Activated T-helper 1 cell treated with anti-CD3 and anti-CD28 coated beads, Interleukin-12 subunit alpha, Interleukin-12 subunit beta, Interleukin-2, Interleukin-4 antibody, amounts not matched to agents 30 ng/mL and 10 ng/mL and 1 ng/mL, durations not matched to agents 14 hours and 24 hours and 36 hours (primary cell): ENCODE measurements around the gene EPSTI1. TPM values are rescaled to one million over a fixed set of nuclear protein-coding genes. Genes with fewer than 3 reads are reported as not detected.

Experiments used
- DNase-seq: peaks from one replicate; pipeline ENCODE4 v3.0.0; 2021; ENCODE audit warnings: low spot score
- H3K27ac Mint-ChIP-seq: one replicate; pipeline ENCODE4 v1.8.0; 2021; ENCODE audit warnings: mild to moderate bottlenecking, mixed read lengths
- H3K27me3 Mint-ChIP-seq: one replicate; pipeline ENCODE4 v1.8.0; 2022; ENCODE audit warnings: mild to moderate bottlenecking, moderate library complexity, mixed read lengths; ENCODE audit not compliant: insufficient read depth
- H3K36me3 Mint-ChIP-seq: one replicate; pipeline ENCODE4 v1.8.0; 2021; ENCODE audit warnings: low read depth, mixed read lengths
- H3K4me1 Mint-ChIP-seq: one replicate; pipeline ENCODE4 v1.8.0; 2021; ENCODE audit warnings: low read depth, mixed read lengths
- H3K4me3 Mint-ChIP-seq: one replicate; pipeline ENCODE4 v1.8.0; 2021; ENCODE audit warnings: mild to moderate bottlenecking, moderate library complexity, mixed read lengths
- H3K9me3 Mint-ChIP-seq: one replicate; pipeline ENCODE4 v1.8.0; 2021; ENCODE audit warnings: mixed read lengths
- intact Hi-C: fragments of 100-400 bp; cut with micrococcal nuclease; formaldehyde crosslinking; loops from one replicate; pipeline ENCODE4 v1.15.1; 2024
- total RNA-seq: library from RNA; stranded (reverse); gene quantifications from 2 replicates; pipeline ENCODE4 v1.2.3, GENCODE V29; 2022

EPSTI1 gene
- total RNA-seq, 1 donor from 2014 or later, result 19.3 TPM

GRCh38 chr13:43021926-43022670, 30.1 kb upstream of the EPSTI1 start:
- no peak overlapping the region for H3K4me3 Mint-ChIP-seq
- intact Hi-C loops, result loop anchor here (10.0 kb wide), 1 partner anchor 527 kb away; no protein-coding TSS in a partner anchor
- H3K4me1 Mint-ChIP-seq, result peaks cover 23% of the 10 kb centered on the region
- peaks cover 4% of the 10 kb centered on the region for H3K36me3 Mint-ChIP-seq
- no peak for DNase-seq
- H3K9me3 Mint-ChIP-seq, result no peaks in the 10 kb centered on the region
- H3K27ac Mint-ChIP-seq, result no peak overlapping the region
- no peaks in the 10 kb centered on the region for H3K27me3 Mint-ChIP-seq

GRCh38 chr13:43020794-43021193, 28.8 kb upstream of the EPSTI1 start:
- H3K9me3 Mint-ChIP-seq, result no peaks in the 10 kb centered on the region
- intact Hi-C loops, result loop anchor here (10.0 kb wide), 1 partner anchor 526 kb away; no protein-coding TSS in a partner anchor

GRCh38 chr13:43019811-43020210, 27.8 kb upstream of the EPSTI1 start:
- Mint-ChIP-seq H3K4me1 (peaks cover 15% of the 10 kb centered on the region), H3K4me3 (no peak overlapping the region), H3K36me3 (peaks cover 4% of the 10 kb centered on the region), H3K27ac (no peak overlapping the region), H3K9me3 (no peaks in the 10 kb centered on the region), H3K27me3 (peaks cover 2% of the 10 kb centered on the region)
- intact Hi-C loops, result loop anchor here (10.0 kb wide), 1 partner anchor 525 kb away; no protein-coding TSS in a partner anchor
- no peak for DNase-seq

More at GRCh38 chr13:43020794-43021193, 28.8 kb upstream of the EPSTI1 start:
- no peak overlapping the region for H3K4me3 Mint-ChIP-seq
- peaks cover 4% of the 10 kb centered on the region for H3K36me3 Mint-ChIP-seq
- H3K27me3 Mint-ChIP-seq, result no peaks in the 10 kb centered on the region
- DNase-seq, result no peak
- no peak overlapping the region for H3K27ac Mint-ChIP-seq
- peaks cover 22% of the 10 kb centered on the region for H3K4me1 Mint-ChIP-seq

- intact Hi-C loops, result no loop called here
- Mint-ChIP-seq H3K36me3 (no peaks in the 10 kb centered on the region), H3K4me1 (no peaks in the 10 kb centered on the region), H3K4me3 (no peak overlapping the region), H3K27me3 (peaks cover 2% of the 10 kb centered on the region), H3K27ac (no peak overlapping the region), H3K9me3 (no peaks in the 10 kb centered on the region)
- no peak for DNase-seq
These were observed 24.2 kb upstream of the EPSTI1 start for GRCh38 chr13:43016226-43016625.

GRCh38 chr13:43014162-43014561, 22.1 kb upstream of the EPSTI1 start:
- intact Hi-C loops, result no loop called here
- Mint-ChIP-seq H3K4me3 (no peak overlapping the region), H3K9me3 (no peaks in the 10 kb centered on the region), H3K36me3 (no peaks in the 10 kb centered on the region), H3K27ac (no peak overlapping the region), H3K27me3 (peaks cover 2% of the 10 kb centered on the region), H3K4me1 (no peaks in the 10 kb centered on the region)
- DNase-seq, result no peak

GRCh38 chr13:43009506-43009905, 17.5 kb upstream of the EPSTI1 start:
- intact Hi-C loops, result no loop called here
- no peaks in the 10 kb centered on the region for H3K36me3 Mint-ChIP-seq
- no peak overlapping the region for H3K4me3 Mint-ChIP-seq
- H3K27ac Mint-ChIP-seq, result no peak overlapping the region
- peaks cover 8% of the 10 kb centered on the region for H3K27me3 Mint-ChIP-seq
- H3K4me1 Mint-ChIP-seq, result no peaks in the 10 kb centered on the region
- DNase-seq, result no peak
- no peaks in the 10 kb centered on the region for H3K9me3 Mint-ChIP-seq

- intact Hi-C loops, result no loop called here
- H3K27ac Mint-ChIP-seq, result no peak overlapping the region
- no peaks in the 10 kb centered on the region for H3K36me3 Mint-ChIP-seq
- peaks cover 8% of the 10 kb centered on the region for H3K27me3 Mint-ChIP-seq
- DNase-seq, result no peak
- no peaks in the 10 kb centered on the region for H3K4me1 Mint-ChIP-seq
- no peak overlapping the region for H3K4me3 Mint-ChIP-seq
- H3K9me3 Mint-ChIP-seq, result no peaks in the 10 kb centered on the region
These were observed 16.6 kb upstream of the EPSTI1 start for GRCh38 chr13:43008596-43008995.

GRCh38 chr13:43006893-43007631, 15.0 kb upstream of the EPSTI1 start:
- H3K4me1 Mint-ChIP-seq, result peaks cover under 1% of the 10 kb centered on the region
- peaks cover 2% of the 10 kb centered on the region for H3K36me3 Mint-ChIP-seq
- peaks cover 8% of the 10 kb centered on the region for H3K27me3 Mint-ChIP-seq
- intact Hi-C loops, result no loop called here
- H3K9me3 Mint-ChIP-seq, result peaks cover 6% of the 10 kb centered on the region
- no peak overlapping the region for H3K4me3 Mint-ChIP-seq
- no peak for DNase-seq
- H3K27ac Mint-ChIP-seq, result no peak overlapping the region

GRCh38 chr13:43005460-43006236, 13.6 kb upstream of the EPSTI1 start:
- no peak for DNase-seq
- Mint-ChIP-seq H3K4me3 (no peak overlapping the region), H3K27ac (no peak overlapping the region), H3K27me3 (peaks cover 8% of the 10 kb centered on the region), H3K9me3 (peaks cover 12% of the 10 kb centered on the region), H3K36me3 (peaks cover 2% of the 10 kb centered on the region), H3K4me1 (peaks cover 14% of the 10 kb centered on the region)
- intact Hi-C loops, result no loop called here

- H3K27me3 Mint-ChIP-seq, result peaks cover 8% of the 10 kb centered on the region
- H3K36me3 Mint-ChIP-seq, result peaks cover 2% of the 10 kb centered on the region
- peaks cover 12% of the 10 kb centered on the region for H3K9me3 Mint-ChIP-seq
- DNase-seq, result no peak
- no peak overlapping the region for H3K27ac Mint-ChIP-seq
- no peak overlapping the region for H3K4me3 Mint-ChIP-seq
- intact Hi-C loops, result no loop called here
- H3K4me1 Mint-ChIP-seq, result peaks cover 19% of the 10 kb centered on the region
These were observed 11.7 kb upstream of the EPSTI1 start for GRCh38 chr13:43003729-43004128.

- no peak overlapping the region for H3K4me3 Mint-ChIP-seq
These were observed 11.0 kb upstream of the EPSTI1 start for GRCh38 chr13:43003010-43003409.

GRCh38 chr13:43002021-43002420, 10.0 kb upstream of the EPSTI1 start:
- Mint-ChIP-seq H3K27me3 (peaks cover 4% of the 10 kb centered on the region), H3K4me1 (peaks cover 30% of the 10 kb centered on the region), H3K27ac (no peak overlapping the region), H3K4me3 (no peak overlapping the region), H3K36me3 (peaks cover 2% of the 10 kb centered on the region), H3K9me3 (peaks cover 12% of the 10 kb centered on the region)
- no peak for DNase-seq
- intact Hi-C loops, result no loop called here

More at GRCh38 chr13:43003010-43003409, 11.0 kb upstream of the EPSTI1 start:
- peaks cover 2% of the 10 kb centered on the region for H3K36me3 Mint-ChIP-seq
- no peak for DNase-seq
- peaks cover 4% of the 10 kb centered on the region for H3K27me3 Mint-ChIP-seq
- peaks cover 12% of the 10 kb centered on the region for H3K9me3 Mint-ChIP-seq
- H3K27ac Mint-ChIP-seq, result no peak overlapping the region
- intact Hi-C loops, result no loop called here
- peaks cover 20% of the 10 kb centered on the region for H3K4me1 Mint-ChIP-seq
